NCI-H1105 (cell line): Measurements from ENCODE around the gene STAMBP.
"Not testable (repeated sequence)": the region's sequence is repeated elsewhere in the genome, so short reads cannot be mapped to it uniquely, and the experiment has no call there.

Source experiments
- DNase-seq: peaks from one replicate; lab custom pipeline; 2025; lab: John Stamatoyannopoulos, UW

Gene STAMBP

DNA sequence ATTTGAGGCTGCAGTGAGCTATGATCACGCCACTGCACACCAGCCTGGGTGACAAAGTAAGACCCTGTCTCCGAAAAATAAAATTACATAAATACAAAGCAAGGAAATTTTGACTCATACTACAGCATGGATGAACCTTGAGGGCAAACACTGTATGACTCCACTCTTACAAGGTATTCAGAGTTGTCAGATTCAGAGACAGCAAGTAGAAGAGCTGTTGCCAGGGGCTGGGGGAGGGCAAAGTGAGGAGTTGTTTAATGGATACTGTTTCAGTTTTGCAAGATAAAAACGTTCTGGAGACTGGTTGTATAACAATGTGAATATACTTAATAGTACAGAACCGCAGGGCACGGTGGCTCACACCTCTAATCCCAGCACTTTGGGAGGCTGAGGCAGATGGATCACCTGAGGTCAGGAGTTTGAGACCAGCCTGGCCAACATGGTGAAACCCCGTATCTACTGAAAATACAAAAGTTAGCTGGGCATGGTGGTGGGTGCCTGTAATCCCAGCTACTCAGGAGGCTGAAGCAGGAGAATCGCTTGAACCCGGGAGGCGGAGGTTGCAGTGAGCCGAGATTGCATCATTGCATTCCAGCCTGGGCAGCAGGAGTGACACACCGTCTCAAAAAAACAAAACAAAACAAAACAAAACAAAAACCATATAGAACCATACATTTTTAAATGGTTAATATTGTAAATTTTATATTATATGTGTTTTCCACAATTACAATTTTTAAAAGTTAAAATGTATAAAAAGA lies 59.0 kb downstream of the STAMBP start:
- not testable (repeated sequence) for DNase-seq

DNA sequence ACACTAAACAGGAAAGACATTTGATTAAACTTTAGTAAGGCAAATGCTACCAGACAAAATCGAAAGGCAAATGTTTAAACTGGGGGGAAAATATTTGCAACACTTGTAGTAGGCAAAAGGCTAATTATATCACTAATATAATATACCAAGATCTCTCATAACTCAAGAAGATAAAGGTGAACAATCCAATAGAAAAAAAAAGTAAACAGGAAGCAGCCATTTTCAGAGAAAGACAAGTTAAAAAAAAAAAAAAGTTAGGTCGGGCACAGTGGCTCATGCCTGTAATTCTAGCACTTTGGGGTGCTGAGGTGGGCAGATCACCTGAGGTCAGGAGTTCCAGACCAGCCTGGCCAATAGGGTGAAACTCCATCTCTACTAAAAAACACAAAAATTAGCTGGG lies 59.6 kb downstream of the STAMBP start:
- no peak for DNase-seq

- no peak for DNase-seq
Observed at GRCh38 chr2:73889206-73889605, 60.4 kb downstream of the STAMBP start.

- DNase-seq = no peak
Observed at GRCh38 chr2:73890301-73891092, 61.7 kb downstream of the STAMBP start.

DNA sequence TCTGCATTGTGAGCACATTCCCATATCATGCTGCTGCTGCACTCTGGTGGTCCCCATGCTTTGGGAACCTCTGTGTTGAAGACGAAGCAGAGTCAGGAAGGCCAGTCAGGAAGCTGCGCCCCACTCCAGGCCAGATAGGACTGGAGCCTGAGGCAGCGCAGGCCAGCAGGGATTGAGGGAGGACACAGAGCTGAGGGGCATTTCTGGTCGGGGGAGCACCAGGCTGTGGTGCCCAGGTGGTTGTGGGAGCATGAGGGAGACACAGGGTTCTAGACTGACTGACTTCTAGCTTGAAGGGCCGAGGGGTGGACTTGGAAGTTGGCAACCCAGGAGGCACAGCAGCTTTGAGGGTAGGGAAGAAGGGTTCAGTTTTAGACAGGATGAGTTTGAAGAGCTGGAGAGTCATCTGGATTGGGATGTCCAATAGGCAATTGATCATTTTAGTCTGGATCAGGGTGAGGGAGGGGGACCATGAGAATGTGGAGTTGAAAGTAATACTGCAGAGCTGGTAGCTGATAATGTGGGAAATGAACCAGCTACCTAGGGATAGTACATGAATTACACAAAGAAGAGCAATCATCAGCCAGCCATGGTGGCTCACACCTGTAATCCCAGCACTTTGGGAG lies 62.6 kb downstream of the STAMBP start:
- DNase-seq = no peak

DNA sequence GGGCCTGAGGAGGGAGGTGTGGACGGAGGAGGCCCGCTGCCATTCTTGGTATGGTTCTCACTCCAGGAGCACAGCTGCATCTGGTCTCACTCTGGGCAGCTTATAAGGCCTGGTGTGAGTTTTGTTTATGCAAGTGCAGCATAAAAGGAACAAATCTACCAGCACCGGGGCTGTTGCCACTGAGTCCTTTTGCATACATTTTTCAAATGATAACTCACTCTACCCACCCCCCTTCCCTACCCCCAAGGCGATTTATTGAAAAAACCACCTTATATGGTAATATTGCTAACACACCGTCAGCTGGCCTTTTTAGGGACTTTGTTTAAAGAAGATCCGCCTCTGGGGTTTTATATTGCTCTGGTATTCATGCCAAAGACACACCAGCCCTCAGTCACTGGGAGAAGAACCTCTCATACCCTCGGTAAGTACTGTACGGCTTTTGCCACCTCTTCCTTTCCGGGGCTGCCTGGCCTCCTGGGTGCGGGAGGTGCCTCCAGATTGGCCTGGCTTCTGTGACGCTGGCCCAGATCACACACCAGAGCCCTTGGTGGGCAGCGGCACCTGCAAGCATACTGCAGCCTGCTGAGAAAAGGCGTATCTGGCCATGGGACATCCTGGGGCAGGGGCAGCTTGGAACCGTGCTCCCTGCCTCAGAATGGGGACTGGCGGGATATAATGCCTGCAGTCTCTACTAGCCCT lies 64.0 kb downstream of the STAMBP start, which contains the start of gene ACTG2:
ACTG2 (plus strand) TSS at position 378 of the 699 bp plus-strand sequence. CDS start 8,304 bp downstream, outside the sequence.
- DNase-seq = no peak

DNA sequence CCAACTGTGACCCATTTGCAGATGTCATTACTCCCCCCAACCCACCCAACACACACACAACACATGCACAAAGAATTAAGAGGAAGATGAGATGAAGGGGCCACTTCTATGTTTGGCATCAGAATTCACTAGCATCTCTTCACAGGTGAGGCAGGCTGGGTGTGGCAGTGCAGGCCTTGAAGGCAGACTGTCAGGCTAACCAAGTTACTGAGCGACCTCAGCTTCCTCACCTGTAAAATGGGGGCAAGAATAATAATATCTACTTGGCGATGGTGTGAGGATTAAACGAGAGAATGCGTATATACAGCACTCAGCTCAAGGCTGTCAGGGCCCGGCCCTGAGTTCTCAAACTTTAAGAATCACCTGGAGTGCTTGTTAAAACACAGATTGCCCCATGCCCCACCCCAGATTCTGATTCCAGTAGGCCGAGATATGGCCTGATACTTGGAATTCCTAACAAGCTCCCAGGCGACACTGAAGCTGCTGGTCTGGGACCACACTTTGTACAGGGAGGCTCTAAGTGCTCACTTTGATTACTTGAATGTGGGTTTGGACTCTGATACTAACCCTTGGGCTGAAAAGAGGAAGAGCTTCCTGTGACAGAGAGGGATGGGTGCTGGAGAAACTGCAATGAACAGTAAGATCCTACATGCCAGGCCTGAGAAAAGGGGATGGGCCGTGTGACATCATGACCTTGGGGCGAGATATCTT lies 65.2 kb downstream of the STAMBP start:
- no peak for DNase-seq

- DNase-seq = no peak
Observed at GRCh38 chr2:73894475-73894850, 65.7 kb downstream of the STAMBP start.

GRCh38 chr2:73894877-73895276 lies 66.1 kb downstream of the STAMBP start:
- DNase-seq = no peak

DNA sequence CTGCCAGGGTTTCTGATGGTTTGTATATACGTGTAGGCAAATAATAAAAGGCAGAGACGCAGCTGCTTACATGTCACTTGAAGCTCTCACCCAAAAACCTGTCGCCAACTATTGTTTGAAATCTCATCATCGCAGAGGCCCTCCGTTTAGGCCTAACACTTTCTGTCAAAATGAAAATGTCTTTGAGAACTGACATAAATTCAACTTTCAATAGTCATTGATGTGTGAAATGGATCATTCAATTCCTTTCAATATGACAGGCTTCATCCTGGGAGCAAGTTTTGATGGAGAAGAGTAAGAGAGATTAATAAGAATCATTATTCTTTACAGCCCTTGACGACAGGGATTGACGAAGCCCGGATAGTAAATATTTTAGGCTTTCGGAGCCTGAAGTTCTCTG lies 66.7 kb downstream of the STAMBP start:
- DNase-seq = no peak

GRCh38 chr2:73896362-73897239 lies 67.8 kb downstream of the STAMBP start:
- DNase-seq = no peak

- DNase-seq = no peak
Observed at GRCh38 chr2:73897240-73897583, 68.5 kb downstream of the STAMBP start.

- DNase-seq = no peak
Observed at GRCh38 chr2:73897934-73898333, 69.2 kb downstream of the STAMBP start.

GRCh38 chr2:73899801-73900336 lies 71.1 kb downstream of the STAMBP start:
- DNase-seq = no peak

GRCh38 chr2:73901143-73901542 lies 72.4 kb downstream of the STAMBP start:
- DNase-seq = no peak

GRCh38 chr2:73902284-73902683 lies 73.5 kb downstream of the STAMBP start:
- DNase-seq = no peak

DNA sequence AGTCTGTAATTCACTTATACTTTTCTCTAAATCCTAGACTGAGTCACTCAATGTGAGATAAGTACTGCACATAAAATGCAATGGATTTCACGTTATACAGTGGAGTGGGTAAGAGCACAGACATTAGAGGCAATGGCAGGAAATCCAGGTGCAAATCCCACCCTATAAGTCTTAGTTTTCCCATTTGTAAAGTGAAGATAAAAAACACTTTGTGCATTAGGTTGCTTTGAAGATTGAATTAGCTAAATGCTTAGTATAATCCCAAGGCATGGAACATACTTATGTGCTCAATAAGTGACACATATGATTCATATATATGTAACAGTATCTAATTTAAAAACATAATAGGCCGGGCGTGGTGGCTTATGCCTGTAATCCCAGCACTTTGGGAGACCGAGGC lies 74.6 kb downstream of the STAMBP start:
- DNase-seq = no peak

- DNase-seq = not testable (repeated sequence)
Observed at GRCh38 chr2:73903949-73904613, 75.3 kb downstream of the STAMBP start.

DNA sequence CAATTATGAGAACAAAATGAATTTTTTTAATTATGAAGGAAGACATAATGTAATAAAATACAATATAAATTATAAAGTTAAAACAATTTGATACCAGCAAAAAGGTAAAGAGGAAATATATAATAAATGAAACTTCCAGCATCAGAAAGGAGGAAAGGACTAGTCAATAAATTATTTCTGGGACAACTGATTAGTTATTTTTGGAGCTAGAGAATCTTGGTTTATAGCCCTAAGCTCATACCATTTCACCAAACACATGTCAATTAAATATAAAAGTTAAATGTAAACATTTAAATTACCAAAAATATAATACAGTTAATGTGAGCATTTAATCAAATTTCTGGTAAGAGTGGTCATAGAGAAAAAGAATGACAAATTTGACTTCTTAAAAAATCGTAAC lies 76.2 kb downstream of the STAMBP start:
- no peak for DNase-seq
